Activated naive CD8-positive, alpha-beta T cell treated with anti-CD3 and anti-CD28 coated beads, Interleukin-2, amount 10 ng/mL, durations not matched to agents 7 days and 5 days (primary cell): Measurements from ENCODE around the gene NACC1. TPM values are rescaled to one million over a fixed set of nuclear protein-coding genes. Genes with fewer than 3 reads are reported as not detected.

Experiments
- ATAC-seq: fragments of 150-1000 bp; cut with Tn5 transposase; one replicate; pipeline ENCODE4 v1.10.0; 2021; ENCODE audit warnings: low read depth, moderate library complexity
- POLR2A ChIA-PET: fragments of 350-600 bp; sonication (Branson Sonifier 250); formaldehyde crosslinking; loops from one replicate; lab custom pipeline; 2021; ENCODE audit warnings: antibody characterized with exemption; lab: Charles Lee
- DNase-seq: peaks from one replicate; pipeline ENCODE4 v3.0.0; 2021
- H3K27ac Mint-ChIP-seq: one replicate; pipeline ENCODE4 v1.8.0; 2022; ENCODE audit warnings: mild to moderate bottlenecking, mixed read lengths
- H3K27me3 Mint-ChIP-seq: one replicate; pipeline ENCODE4 v1.8.0; 2022; ENCODE audit warnings: mild to moderate bottlenecking, moderate library complexity, mixed read lengths
- H3K36me3 Mint-ChIP-seq: one replicate; pipeline ENCODE4 v1.8.0; 2021; ENCODE audit warnings: mild to moderate bottlenecking, mixed read lengths
- H3K4me1 Mint-ChIP-seq: one replicate; pipeline ENCODE4 v1.8.0; 2021; ENCODE audit warnings: mixed read lengths
- H3K4me3 Mint-ChIP-seq: one replicate; pipeline ENCODE4 v1.8.0; 2022; ENCODE audit warnings: mild to moderate bottlenecking, moderate library complexity, mixed read lengths
- H3K9me3 Mint-ChIP-seq: one replicate; pipeline ENCODE4 v1.8.0; 2021; ENCODE audit warnings: mixed read lengths
- total RNA-seq, 2 experiments: library from RNA; stranded (reverse); gene quantifications; one replicate each; pipeline ENCODE4 v1.2.3, GENCODE V29; 2021

NACC1 gene
- total RNA-seq, 2 experiments from 2014 or later = 56.3 to 57.2 TPM

DNA sequence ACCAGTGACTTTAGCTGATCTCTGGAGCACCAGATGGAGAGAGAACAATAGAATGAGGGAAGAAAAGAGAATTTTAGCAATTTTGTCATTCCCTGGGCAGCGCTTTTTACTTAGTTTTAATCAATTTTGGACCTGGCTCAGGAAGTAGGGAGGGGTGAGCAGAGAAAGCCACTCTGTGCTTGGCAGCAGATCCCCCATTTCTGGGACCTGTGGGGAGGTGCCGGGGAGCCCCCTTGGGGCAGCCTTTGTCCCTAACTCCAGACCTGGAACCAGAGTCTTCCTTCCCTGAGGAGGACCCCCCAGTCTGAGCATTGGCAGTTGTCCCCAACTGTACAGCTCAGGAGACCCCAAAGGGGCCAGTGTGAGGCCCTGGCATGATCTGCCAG lies 25.9 kb upstream of the NACC1 start:
- DNase-seq = no peak
- no peak for ATAC-seq
- POLR2A ChIA-PET = no interaction called here

DNA sequence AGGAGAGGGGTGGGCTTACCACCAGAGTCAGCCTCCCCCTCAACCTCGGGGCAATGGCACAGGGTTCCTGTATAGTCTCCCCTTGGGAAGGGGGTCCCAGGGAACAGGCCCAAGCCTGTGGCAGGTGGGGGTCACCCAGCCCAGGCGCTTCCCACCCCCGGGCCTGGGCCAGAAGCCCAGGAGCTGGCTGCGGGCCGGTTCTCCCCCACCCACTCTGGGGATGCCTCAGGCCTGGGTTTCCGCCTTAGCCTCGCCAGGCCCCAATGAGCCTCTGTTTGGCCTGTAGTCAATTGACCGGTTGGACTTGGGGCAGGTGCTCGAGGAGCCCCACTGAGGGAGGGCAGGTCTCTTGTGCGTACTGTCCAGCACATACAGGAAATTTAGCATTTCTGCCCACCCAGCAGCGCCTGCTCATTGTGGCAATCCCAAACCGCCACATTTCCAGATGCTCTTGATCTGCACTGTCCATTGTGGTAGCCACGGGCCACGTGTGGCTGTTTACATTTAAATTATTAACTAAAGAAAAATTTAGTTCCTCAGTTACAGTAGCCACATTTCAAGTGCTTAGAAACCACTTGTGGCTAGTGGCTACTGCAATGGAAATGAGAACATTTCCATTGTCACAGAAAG lies 25.3 kb upstream of the NACC1 start:
- DNase-seq (no peak), ATAC-seq (no peak)
- Mint-ChIP-seq H3K9me3 (no peaks in the 10 kb centered on the region), H3K27ac (no peak overlapping the region), H3K4me3 (no peak overlapping the region), H3K4me1 (peaks cover 8% of the 10 kb centered on the region), H3K27me3 (peaks cover 32% of the 10 kb centered on the region), H3K36me3 (no peaks in the 10 kb centered on the region)
- POLR2A ChIA-PET = no interaction called here

More for the DNA sequence above, 25.9 kb upstream of the NACC1 start:
- Mint-ChIP-seq H3K27me3 (peaks cover 28% of the 10 kb centered on the region), H3K36me3 (no peaks in the 10 kb centered on the region), H3K27ac (no peak overlapping the region), H3K4me3 (no peak overlapping the region), H3K9me3 (no peaks in the 10 kb centered on the region), H3K4me1 (peaks cover 7% of the 10 kb centered on the region)

GRCh38 chr19:13093407-13094105 lies 24.5 kb upstream of the NACC1 start:
- no peak overlapping the region for H3K4me3 Mint-ChIP-seq
- peaks cover 39% of the 10 kb centered on the region for H3K27me3 Mint-ChIP-seq
- no peaks in the 10 kb centered on the region for H3K9me3 Mint-ChIP-seq
- H3K36me3 Mint-ChIP-seq = no peaks in the 10 kb centered on the region
- ATAC-seq (peak; percentile 82), DNase-seq (peak; percentile 86)
- H3K27ac Mint-ChIP-seq = no peak overlapping the region
- peaks cover 12% of the 10 kb centered on the region for H3K4me1 Mint-ChIP-seq
- POLR2A ChIA-PET = interaction anchor here (1.3 kb wide), 1 partner anchor 116 kb away, joined by 8 read pairs; no protein-coding TSS in a partner anchor

GRCh38 chr19:13094106-13094504 lies 24.0 kb upstream of the NACC1 start:
- POLR2A ChIA-PET = interaction anchor here (1.3 kb wide), 1 partner anchor 117 kb away, joined by 8 read pairs; no protein-coding TSS in a partner anchor
- no peaks in the 10 kb centered on the region for H3K36me3 Mint-ChIP-seq
- no peak for ATAC-seq

DNA sequence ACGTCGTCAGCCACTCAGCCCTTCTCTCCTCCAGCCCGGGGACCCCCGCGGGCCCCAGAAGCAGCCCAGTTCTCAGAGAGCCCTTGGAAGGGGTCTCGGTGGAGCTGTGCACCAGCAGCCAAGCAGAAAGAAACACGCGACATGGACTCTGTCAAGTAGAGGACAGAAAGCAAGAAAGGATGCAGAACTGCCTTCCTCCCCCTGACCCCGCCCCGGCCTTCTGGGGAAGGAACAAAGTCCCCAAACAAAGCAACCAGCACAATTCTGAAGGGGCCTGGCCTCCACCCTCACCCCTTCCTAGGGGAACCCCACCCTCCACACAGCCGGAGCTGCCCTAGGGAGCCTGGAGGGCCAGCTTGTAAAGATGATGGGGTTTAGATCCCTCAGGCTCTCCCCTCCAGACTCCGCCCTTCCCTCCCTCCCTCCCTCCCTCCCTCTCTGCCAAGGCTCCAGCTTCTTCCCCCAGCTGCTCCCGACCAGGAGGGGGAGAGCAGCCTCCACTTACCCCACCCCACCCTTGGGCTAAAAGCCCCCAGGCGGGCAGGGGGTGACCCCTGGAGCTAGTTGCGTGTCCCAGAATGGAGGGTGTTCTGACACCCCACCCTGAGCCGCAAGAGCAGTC lies 23.2 kb upstream of the NACC1 start:
- DNase-seq (no peak), ATAC-seq (no peak)
- no peak overlapping the region for H3K27ac Mint-ChIP-seq

More at GRCh38 chr19:13094106-13094504, 24.0 kb upstream of the NACC1 start:
- H3K27me3 Mint-ChIP-seq = peaks cover 43% of the 10 kb centered on the region
- H3K27ac Mint-ChIP-seq = no peak overlapping the region
- H3K9me3 Mint-ChIP-seq = no peaks in the 10 kb centered on the region
- no peak overlapping the region for H3K4me3 Mint-ChIP-seq
- DNase-seq = no peak
- H3K4me1 Mint-ChIP-seq = peaks cover 13% of the 10 kb centered on the region

GRCh38 chr19:13095393-13095784 lies 22.7 kb upstream of the NACC1 start:
- no peak overlapping the region for H3K27ac Mint-ChIP-seq
- DNase-seq = no peak
- peaks cover 4% of the 10 kb centered on the region for H3K36me3 Mint-ChIP-seq
- H3K27me3 Mint-ChIP-seq = peaks cover 44% of the 10 kb centered on the region
- peaks cover 2% of the 10 kb centered on the region for H3K9me3 Mint-ChIP-seq
- peaks cover 21% of the 10 kb centered on the region for H3K4me1 Mint-ChIP-seq
- POLR2A ChIA-PET = interaction anchor here (0.5 to 0.6 kb wide), 3 partner anchors 70 to 119 kb away, joined by 3 to 4 read pairs (median 3); no protein-coding TSS in a partner anchor
- ATAC-seq = no peak
- no peak overlapping the region for H3K4me3 Mint-ChIP-seq

More for the DNA sequence above, 23.2 kb upstream of the NACC1 start:
- Mint-ChIP-seq H3K36me3 (peaks cover under 1% of the 10 kb centered on the region), H3K4me1 (peaks cover 16% of the 10 kb centered on the region), H3K9me3 (no peaks in the 10 kb centered on the region), H3K27me3 (peaks cover 44% of the 10 kb centered on the region), H3K4me3 (no peak overlapping the region)
- POLR2A ChIA-PET = interaction anchor here (0.6 kb wide), 1 partner anchor 118 kb away, joined by 4 read pairs; no protein-coding TSS in a partner anchor

- peaks cover 44% of the 10 kb centered on the region for H3K27me3 Mint-ChIP-seq
Measured at GRCh38 chr19:13095934-13096927, 21.8 kb upstream of the NACC1 start.

GRCh38 chr19:13097033-13097462 lies 21.0 kb upstream of the NACC1 start:
- Mint-ChIP-seq H3K4me3 (peak overlapping the region; percentile 4), H3K4me1 (peaks cover 28% of the 10 kb centered on the region)

More at GRCh38 chr19:13095934-13096927, 21.8 kb upstream of the NACC1 start:
- Mint-ChIP-seq H3K4me1 (peaks cover 22% of the 10 kb centered on the region), H3K9me3 (peaks cover 2% of the 10 kb centered on the region), H3K4me3 (peak overlapping the region; percentile 8), H3K36me3 (peaks cover 4% of the 10 kb centered on the region), H3K27ac (peak overlapping the region; percentile 4)
- POLR2A ChIA-PET = interaction anchor here (0.5 to 1.0 kb wide), 4 partner anchors 54 to 350 kb away, joined by 3 to 5 read pairs (median 3); partner anchors contain the start of genes IER2 and STX10
- no peak for ATAC-seq
- DNase-seq = no peak

GRCh38 chr19:13097463-13098258 lies 20.4 kb upstream of the NACC1 start:
- Mint-ChIP-seq H3K27ac (no peak overlapping the region), H3K4me3 (peak overlapping the region; percentile 22), H3K9me3 (peaks cover 2% of the 10 kb centered on the region), H3K4me1 (peaks cover 28% of the 10 kb centered on the region), H3K27me3 (peaks cover 44% of the 10 kb centered on the region), H3K36me3 (peaks cover 4% of the 10 kb centered on the region)
- ATAC-seq (no peak), DNase-seq (no peak)
- POLR2A ChIA-PET = interaction anchor here (1.0 kb wide), 1 partner anchor 53 kb away, joined by 3 read pairs; the partner anchor contains the start of genes IER2 and STX10

More at GRCh38 chr19:13097033-13097462, 21.0 kb upstream of the NACC1 start:
- ATAC-seq (no peak), DNase-seq (no peak)
- H3K27me3 Mint-ChIP-seq = peaks cover 44% of the 10 kb centered on the region
- POLR2A ChIA-PET = interaction anchor here (1.0 kb wide), 1 partner anchor 53 kb away, joined by 3 read pairs; the partner anchor contains the start of genes IER2 and STX10
- H3K27ac Mint-ChIP-seq = no peak overlapping the region
- H3K36me3 Mint-ChIP-seq = peaks cover 4% of the 10 kb centered on the region
- peaks cover 2% of the 10 kb centered on the region for H3K9me3 Mint-ChIP-seq

DNA sequence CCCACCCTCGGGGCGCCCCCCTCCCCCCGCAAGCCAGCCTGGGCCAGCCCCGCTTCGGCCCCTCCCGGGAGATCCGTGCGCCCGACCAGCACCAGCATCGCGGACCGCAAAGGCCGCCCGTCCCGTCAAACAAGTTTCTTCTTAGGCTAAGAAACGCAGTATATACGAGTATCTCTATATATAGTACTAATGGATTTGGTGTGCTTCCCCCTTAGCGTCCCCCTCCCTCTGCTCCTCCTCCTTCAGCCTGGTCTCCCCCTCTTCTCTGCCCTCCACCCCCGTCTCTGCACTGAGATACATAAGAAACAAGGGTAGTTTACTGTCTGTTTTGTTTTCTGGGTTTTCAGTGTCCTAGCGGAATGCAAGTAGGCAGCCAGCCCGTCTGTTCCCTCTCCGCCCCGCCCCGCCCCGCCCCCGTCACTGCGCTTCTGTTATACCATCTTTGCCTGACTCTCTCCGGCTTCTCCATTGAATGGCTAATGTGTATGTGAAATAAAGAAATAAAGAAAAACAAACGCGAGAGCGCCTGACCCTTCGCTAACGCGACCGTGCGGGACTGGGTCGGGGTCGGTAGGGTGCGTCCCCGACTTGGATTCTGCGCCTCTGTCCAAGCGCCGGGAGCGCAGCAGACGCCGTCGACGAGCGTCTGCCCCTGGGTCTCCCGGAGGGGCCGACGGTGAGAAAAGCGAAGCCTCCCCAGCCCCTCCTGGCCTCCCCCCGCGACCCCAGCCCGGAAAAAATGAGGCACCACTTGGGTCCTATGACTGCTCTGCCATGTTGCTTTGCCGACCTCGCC lies 19.6 kb upstream of the NACC1 start:
- H3K9me3 Mint-ChIP-seq = peaks cover 2% of the 10 kb centered on the region
- peak overlapping the region; percentile 26 for H3K27ac Mint-ChIP-seq
- H3K36me3 Mint-ChIP-seq = peaks cover 4% of the 10 kb centered on the region
- H3K4me1 Mint-ChIP-seq = peaks cover 31% of the 10 kb centered on the region
- DNase-seq = no peak
- ATAC-seq = no peak
- peaks cover 44% of the 10 kb centered on the region for H3K27me3 Mint-ChIP-seq
- peak overlapping the region; percentile 73 for H3K4me3 Mint-ChIP-seq
- POLR2A ChIA-PET = no interaction called here
